ENCODE measurements around the gene ACOX2.

GRCh38 chr3:58488967-58489366 is 48.0 kb downstream of the ACOX2 start:
- TF ChIP-seq, protein P1, sequence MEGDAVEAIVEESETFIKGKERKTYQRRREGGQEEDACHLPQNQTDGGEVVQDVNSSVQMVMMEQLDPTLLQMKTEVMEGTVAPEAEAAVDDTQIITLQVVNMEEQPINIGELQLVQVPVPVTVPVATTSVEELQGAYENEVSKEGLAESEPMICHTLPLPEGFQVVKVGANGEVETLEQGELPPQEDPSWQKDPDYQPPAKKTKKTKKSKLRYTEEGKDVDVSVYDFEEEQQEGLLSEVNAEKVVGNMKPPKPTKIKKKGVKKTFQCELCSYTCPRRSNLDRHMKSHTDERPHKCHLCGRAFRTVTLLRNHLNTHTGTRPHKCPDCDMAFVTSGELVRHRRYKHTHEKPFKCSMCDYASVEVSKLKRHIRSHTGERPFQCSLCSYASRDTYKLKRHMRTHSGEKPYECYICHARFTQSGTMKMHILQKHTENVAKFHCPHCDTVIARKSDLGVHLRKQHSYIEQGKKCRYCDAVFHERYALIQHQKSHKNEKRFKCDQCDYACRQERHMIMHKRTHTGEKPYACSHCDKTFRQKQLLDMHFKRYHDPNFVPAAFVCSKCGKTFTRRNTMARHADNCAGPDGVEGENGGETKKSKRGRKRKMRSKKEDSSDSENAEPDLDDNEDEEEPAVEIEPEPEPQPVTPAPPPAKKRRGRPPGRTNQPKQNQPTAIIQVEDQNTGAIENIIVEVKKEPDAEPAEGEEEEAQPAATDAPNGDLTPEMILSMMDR (conservative IDR thresholded peaks at IDR 0.05 in 1 of 2, IDR thresholded peaks at IDR 0.05 in 1 of 2; ENCODE audit: low read depth in 1 of 2, low read length in 2 of 2), result no peak
- no peak for TF ChIP-seq EZH2 (IDR thresholded peaks at IDR 0.05; ENCODE audit: low read length, missing control alignments)
